Amygdala (tissue), 56 donors: ENCODE results near the gene ZBTB47.

ENCODE experiments used
- DNase-seq, 56 donors: peaks; one replicate each; lab custom pipeline; 2025; lab: John Stamatoyannopoulos, UW

Gene ZBTB47

DNA sequence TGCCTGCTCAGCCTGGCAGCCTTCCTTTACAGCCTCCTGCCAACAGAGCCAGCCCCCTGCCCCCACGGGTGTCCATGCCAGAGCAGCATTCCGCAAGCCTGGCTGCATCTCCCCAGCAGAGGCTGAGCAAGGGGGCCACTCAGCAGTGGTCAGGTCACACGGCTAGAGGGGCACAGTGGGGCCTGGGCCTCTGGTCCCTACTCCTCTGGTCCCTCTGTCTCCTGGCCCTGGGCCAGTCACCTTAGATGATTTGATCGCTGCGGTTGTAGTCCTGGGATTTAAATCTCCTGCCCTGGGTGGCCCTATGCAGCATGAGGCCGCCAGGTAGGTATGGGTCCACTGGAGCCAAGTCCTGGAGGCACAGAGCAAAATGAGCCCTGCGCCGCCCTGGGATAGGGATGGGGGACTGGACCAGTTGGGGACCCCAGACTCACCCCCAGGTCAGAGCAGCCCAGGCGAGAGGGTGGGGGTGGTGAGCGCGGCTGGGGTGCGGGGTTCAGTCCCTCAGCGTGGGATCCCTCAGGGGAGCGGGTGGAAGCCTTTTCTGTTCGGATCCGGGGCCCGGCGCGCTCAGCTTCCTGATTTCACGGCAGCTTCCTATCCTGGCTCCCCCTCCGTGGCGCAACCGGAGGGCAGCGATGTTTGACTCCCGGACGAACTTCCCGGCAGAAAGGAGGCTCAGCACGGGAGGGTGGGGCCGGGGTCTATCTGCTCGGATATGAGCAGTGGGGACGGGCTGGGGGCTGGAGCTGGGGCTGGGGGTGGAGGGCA, at the start of gene ZBTB47:
TSS of gene ZBTB47 (plus strand) at position 138 of the 771 bp plus-strand sequence. CDS start 4,659 bp downstream, outside the sequence.
- peak in 35 of 56 donors; percentile 32 to 80 (median 61) for DNase-seq

- peak in 5 of 56 donors; percentile 3 to 38 (median 10) for DNase-seq
These were observed 47.8 kb upstream of the ZBTB47 start for GRCh38 chr3:42605546-42606173.

GRCh38 chr3:42608581-42608980, 44.9 kb upstream of the ZBTB47 start:
- peak in 1 of 56 donors; percentile 18 for DNase-seq

GRCh38 chr3:42610976-42611375, 42.5 kb upstream of the ZBTB47 start:
- DNase-seq = no peak

- DNase-seq = no peak
These were observed 41.3 kb upstream of the ZBTB47 start for GRCh38 chr3:42612217-42612616.

DNA sequence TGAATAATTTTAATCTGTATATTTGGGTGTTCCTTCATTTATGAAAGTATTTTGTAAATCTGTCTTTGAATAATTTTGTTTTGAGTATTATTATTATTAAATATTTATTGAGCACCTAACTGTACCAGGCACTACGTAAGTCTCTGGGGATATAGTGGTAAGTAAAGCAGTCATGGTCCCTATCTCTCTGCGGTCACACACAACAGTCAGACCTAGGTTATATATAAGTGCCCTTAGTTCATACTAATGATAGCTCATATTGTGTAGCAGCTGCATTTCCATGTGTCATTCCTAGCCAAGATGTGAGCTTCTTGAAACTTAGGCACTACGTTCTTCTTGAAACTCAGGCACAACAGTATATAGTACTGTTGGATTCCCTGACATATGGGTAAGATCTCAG, 40.6 kb upstream of the ZBTB47 start:
- no peak for DNase-seq

DNA sequence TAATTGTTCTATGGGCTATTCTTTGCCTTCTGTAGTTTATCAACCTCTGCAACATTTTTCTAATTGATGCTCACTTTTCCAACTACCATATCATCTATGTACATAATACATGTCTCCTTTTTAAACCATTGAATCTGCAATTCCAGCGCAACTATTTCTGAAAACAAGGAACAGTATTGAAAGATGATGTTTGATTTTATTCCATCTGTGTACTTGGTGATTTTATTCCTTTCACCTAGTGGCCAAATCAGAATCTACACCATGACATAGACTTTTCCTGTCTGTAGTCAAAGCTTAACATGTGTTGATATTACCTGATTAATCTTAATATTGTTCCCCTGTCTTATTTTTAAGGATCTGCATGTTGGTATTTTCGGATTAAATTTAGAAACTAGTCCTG, 40.0 kb upstream of the ZBTB47 start:
- DNase-seq = no peak

DNA sequence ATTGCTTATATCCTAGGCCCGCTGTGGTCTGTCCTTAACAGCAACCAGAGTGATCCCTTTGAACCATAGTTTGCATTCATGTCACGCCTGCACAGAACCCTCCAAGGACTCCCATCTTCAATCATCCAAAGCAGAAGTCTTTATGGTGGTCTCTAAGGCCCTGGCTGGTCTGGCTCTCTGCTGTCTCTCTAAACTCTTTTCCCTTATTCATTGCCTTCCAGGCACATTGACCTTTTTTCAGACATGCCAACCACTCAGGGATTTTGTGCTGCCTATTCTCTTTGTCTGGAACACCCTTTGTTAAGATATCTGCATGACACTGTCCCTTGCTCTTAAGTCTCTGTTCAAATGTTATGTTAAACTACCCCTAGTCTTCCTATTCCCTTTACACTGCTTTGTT, 21.9 kb upstream of the ZBTB47 start:
- no peak for DNase-seq

DNA sequence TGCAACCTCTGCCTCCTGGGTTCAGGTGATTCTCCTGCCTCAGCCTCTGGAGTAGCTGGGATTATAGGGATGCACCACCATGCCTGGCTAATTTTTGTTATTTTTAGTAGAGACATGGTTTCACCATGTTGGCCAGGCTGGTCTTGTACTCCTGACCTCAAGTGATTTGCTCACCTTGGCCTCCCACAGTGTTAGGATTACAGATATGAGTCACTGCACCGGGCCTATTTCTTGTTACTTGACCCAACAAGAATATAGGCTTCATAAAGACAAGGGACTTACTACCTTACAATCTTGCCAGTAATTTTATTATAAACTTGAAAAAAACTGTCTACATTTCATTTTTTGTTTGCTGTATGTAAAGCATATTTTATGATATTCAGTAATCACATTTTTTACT, 21.4 kb upstream of the ZBTB47 start:
- no peak for DNase-seq

- no peak for DNase-seq
These were observed 20.0 kb upstream of the ZBTB47 start for GRCh38 chr3:42633544-42633943.

DNA sequence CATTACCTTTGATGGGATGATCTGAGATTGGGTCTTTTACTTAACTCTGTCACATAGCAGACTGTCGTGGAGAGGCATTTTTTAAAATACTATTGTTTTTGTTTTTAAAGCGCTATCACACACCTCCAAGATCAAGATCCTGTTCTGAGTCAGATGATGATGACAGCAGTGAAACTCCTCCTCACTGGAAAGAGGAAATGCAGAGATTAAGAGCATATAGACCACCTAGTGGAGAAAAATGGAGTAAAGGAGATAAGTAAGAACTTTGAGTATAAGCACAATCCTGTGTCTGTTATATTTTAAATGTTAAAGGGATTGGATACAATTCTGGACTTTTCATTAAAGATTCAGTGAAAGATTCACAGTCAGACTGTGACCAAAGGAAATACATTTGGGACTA, 18.4 kb upstream of the ZBTB47 start:
- DNase-seq = no peak

GRCh38 chr3:42637001-42637400, 16.5 kb upstream of the ZBTB47 start:
- no peak for DNase-seq

GRCh38 chr3:42638339-42638842, 15.1 kb upstream of the ZBTB47 start:
- DNase-seq = no peak

DNA sequence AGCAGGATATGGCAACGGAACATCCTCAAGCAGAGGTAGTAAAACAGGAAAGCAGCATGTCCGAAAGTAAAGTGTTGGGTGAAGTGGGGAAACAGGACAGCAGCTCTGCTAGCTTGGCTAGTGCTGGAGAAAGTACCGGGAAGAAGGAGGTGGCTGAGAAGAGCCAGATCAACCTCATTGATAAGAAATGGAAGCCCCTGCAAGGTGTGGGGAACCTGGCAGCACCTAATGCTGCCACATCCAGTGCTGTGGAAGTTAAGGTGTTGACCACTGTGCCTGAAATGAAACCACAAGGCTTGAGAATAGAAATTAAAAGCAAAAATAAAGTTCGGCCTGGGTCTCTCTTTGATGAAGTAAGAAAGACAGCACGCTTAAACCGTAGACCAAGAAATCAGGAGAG, 14.3 kb upstream of the ZBTB47 start:
- no peak for DNase-seq

- DNase-seq = no peak
These were observed 13.4 kb upstream of the ZBTB47 start for GRCh38 chr3:42640129-42640528.

- no peak for DNase-seq
These were observed 12.6 kb upstream of the ZBTB47 start for GRCh38 chr3:42640771-42641370.

- no peak for DNase-seq
These were observed 5.6 kb upstream of the ZBTB47 start for GRCh38 chr3:42647821-42648459.

GRCh38 chr3:42649006-42649405, 4.5 kb upstream of the ZBTB47 start:
- DNase-seq = no peak

DNA sequence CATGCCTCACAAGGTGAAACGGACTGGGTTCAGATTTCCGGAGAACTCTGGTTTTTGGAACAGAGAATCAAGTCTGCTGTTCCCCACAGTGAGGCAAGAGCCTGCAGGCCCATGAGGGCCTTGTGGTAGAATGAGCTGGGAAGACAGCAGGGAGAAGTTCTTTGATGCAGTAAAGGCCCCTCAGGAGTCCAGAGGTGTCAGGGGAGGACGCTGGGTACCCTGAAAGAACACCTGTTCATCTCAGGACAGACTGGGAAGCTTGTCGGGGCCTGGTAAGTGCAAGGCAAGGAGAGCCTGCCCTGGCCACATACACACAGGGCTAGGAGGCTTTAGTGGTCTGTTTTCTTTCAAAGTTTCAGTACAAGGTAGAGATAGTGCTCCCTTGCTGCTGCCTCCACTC, 3.7 kb upstream of the ZBTB47 start:
- no peak for DNase-seq

- peak in 1 of 56 donors; percentile 35 for DNase-seq
These were observed 2.0 kb upstream of the ZBTB47 start for GRCh38 chr3:42651248-42652091.
